GF-D8 (cell line): ENCODE data around the gene TTC34.
"Not testable (repeated sequence)": the region's sequence is repeated elsewhere in the genome, so short reads cannot be mapped to it uniquely, and the experiment has no call there.

Experiments
- DNase-seq: peaks from one replicate; lab custom pipeline; 2025; lab: John Stamatoyannopoulos, UW

The TTC34 gene

DNA sequence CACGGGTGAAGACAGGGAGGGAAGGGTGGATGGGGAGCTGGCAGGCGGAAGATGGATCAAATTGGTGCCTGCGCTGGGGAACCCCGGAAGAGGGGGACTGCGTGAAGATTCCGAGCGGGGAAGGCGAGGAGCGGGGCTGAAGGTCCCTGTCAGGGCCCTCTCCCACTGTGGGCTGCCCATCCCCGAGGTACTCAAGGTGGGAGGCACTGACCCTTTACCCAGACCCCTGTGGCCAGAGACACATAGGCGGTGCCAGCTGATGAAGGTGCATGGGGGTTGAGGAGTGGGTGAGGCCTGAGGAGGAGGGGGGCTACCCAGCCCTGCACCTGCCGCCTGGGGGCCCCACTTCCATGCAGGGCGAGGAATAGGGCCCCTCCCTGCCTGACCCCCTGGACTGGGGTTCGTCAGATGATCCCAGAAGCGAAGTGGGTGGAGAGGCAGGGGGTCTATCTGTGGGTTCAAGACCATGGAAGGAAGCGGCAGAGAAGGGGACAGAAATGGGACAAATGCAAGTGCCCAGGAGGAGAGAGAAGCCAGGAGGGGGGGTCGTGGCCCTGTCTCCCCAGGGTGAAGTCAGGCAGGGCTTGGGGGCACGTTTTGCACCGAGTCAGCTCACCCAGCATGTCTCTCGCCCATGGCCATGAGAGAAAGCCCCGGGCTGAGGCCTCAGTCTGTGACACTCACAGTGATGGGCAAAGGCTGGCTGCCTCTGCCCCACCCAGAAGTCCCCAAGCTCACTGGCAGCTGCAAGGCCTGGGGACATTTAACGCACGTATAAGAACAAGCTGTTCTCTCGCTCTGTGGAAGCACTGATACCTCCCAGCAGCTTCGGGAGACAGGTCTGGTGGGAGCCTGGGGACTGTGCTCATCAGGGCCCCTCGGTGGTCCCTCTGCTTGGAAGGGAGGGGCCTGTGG lies 161.6 kb downstream of the TTC34 start:
- no peak for DNase-seq

DNA sequence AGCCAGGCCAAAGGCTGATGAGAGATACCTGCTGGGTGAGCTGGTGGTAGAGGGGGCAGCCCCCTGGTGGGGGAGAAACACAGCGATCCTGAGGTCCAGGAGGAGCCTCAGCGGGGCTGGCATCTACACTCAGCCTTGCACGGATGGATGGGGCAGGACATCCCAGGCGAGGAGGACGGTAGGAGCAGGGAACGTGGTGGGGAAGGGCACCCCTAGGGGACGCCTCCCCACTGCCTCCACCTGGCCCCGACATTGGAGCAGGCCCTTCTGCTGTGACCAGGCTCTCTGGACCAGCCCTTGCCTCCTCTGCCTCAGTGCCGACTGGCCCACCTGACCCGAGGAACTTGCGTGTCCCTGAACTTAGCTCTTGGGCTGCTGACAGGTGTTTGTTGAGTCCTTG lies 162.3 kb downstream of the TTC34 start:
- no peak for DNase-seq

GRCh38 chr1:2638466-2639115 lies 162.9 kb downstream of the TTC34 start:
- DNase-seq = no peak

- DNase-seq = no peak
These were observed 163.9 kb downstream of the TTC34 start for GRCh38 chr1:2637442-2638145.

GRCh38 chr1:2636733-2637132 lies 164.8 kb downstream of the TTC34 start:
- DNase-seq = no peak

- DNase-seq = no peak
These were observed 166.0 kb downstream of the TTC34 start for GRCh38 chr1:2635361-2636010.

DNA sequence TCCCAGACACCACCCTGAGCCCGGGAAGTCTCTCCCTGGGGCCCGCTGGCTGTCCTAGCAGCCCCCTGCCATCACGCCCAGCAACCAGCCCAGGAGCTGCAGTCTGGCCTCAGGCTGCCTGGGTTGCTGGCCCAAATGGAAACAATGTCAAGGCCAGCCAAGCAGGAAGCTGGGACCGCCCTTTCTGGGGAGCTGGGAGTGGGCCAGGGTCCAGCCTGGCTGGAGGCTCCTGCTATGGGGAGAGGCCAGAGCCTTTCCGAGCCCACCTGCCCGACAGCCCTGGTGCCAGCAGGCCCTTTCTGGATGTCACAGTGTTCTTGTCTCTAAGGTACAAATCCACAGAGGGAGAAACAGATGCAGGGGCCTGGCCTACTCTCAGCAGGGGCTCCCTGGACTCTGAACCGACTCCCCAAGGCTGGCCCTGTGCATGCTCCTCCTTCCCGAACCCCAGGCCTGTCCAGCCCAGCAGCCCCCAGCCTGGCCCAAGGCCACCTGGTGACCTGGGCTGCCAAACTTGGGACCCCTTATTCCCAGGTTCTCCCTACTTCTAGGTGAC lies 167.5 kb downstream of the TTC34 start:
- DNase-seq = no peak

GRCh38 chr1:2633366-2633935 lies 168.0 kb downstream of the TTC34 start:
- DNase-seq = no peak

DNA sequence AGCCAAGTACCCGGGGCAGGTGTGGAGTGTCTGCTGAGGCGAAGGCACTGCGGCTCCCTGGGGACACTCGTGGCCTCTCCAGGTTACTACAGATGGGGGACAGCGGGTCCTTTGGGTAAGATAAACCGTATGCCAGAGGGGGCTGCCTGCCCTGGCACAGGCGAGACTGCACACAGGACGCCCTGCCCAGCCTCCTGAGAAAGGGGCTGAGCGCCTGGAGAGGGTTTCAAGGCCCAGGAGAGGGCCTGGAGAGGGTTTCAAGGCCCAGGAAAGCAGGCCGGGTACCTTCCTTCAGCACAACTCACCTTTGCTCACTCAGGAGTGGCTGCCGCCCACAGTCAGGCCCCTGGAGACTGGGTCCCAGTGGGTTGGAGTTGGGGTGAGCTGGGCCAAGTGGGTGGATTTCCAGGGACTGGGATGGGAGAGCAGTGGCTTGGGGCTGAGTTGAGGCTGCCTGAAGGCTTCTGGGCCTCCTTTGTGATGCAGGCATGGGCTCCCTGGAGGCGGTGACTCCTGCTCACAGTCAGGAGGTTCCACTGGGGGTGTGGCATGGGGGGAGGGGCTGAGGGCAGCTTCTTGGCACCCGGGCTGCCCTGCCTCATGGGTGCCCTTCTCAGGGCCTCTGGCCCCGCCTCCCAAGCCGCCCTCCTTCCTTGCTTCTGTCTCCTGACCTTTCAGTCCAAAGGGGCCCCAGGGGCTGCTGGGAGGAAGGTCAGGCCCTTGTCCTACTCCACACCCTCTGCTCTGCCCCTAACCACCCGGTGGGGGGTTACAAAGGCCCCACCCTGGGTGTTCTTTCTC lies 168.7 kb downstream of the TTC34 start, which contains the start of gene MMEL1:
Gene MMEL1 (minus strand): TSS at position 456 of the 801 bp plus-strand sequence. CDS start 3,532 bp downstream, outside the sequence.
- no peak for DNase-seq

DNA sequence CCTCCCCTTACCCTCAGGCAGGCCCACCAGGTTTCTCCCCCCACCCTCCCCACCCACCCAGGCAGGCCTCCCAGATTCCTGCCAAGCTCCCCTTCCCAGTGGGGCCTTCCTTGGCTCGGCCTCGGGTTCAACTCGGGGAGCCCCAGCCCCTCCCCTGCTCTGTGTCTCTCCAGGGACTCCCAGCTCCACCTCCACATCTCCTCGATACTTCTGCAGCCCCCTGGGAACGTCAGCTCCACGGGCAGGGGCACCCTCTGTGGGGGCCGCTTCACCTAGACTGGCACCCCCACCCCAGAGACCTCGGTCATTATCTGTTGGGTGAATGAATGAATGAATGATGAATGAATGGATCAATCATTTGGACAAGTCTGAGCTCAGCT lies 169.5 kb downstream of the TTC34 start:
- no peak for DNase-seq

DNA sequence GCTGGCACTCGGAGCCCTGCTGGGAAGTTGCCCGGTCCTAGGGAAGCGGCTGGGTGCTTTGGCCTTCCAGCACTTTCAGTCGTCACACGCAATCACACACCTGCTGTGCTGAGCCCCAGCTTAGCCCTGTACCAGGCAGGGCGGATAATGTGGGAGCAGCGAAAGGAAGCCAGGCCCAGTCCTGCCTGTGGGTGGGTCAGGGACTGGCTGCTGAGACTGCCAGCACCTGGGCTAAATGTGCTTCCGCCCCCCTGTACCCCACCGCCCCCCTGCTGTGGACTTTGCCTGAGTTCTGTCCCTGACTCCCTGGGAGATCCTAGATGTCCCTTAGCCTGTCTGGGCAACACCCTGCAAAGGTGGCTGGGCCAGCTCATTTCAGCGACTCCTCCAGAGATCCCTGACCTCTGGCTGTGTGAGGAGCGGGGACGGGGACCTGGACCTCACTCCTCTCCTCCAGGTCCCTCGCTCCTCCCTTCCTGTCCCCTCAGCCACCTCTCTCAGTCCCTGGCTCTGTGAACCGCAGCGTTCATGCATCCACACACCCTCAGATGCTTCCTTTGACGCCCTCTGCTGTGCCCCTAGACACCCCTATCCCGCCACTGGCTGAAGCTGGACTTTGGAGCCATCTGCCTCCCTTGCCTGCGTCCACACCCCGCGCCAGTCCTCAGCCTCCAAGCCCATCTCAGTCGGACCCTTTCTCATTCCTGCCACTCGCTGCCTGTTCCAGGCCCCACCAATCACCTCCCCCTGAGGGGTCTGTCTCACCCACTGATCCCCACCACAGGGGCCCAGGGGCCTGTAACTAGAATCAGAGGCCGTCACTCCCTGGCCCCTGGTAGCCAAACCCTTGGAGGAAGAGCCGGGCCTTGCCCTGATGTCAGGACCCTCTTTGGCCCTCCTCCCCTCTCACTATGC lies 170.1 kb downstream of the TTC34 start:
- no peak for DNase-seq

- no peak for DNase-seq
These were observed 170.9 kb downstream of the TTC34 start for GRCh38 chr1:2630498-2631135.

DNA sequence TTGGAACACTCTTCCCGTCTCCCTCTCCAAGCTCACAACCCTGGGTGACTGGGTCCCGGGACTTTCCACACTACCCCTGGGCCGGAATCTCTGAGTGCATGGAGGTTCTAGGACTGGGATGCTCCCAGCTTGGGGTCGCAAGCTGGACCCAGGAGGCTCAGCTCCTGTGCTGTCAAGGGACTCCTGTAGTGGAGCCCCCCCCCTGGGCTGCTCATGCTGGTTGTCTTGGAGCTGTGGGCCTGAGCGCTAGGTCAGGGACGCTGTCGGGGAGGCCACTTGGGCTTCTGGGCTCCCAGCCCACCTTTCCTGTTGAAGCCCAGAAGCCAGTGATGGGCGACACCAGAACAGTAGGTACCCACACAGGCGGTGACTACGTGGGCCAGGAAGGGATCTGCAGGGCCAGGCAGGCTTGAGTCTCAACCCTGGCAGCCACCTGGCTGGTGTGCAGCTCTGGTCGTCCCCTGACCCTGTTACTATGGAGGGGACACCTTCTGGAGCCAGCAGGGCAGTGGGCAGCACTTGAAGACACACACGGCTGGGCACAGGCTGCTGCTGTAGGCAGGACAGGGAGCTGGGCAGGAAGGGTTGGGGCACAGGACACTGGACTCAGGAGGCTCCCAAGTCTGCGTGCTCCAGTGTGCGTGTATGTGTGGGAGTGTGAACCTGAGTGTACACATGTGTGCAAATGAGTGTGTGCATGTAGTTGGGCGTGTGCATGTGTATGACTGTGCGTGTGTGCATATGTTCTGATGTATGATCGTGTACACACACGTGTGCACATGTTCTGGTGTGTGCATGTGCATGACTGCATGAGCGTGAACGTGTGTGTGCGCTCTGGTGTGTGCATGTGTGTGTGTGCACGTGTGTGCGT lies 171.6 kb downstream of the TTC34 start:
- DNase-seq = no peak

- no peak for DNase-seq
These were observed 172.4 kb downstream of the TTC34 start for GRCh38 chr1:2628933-2629626.

DNA sequence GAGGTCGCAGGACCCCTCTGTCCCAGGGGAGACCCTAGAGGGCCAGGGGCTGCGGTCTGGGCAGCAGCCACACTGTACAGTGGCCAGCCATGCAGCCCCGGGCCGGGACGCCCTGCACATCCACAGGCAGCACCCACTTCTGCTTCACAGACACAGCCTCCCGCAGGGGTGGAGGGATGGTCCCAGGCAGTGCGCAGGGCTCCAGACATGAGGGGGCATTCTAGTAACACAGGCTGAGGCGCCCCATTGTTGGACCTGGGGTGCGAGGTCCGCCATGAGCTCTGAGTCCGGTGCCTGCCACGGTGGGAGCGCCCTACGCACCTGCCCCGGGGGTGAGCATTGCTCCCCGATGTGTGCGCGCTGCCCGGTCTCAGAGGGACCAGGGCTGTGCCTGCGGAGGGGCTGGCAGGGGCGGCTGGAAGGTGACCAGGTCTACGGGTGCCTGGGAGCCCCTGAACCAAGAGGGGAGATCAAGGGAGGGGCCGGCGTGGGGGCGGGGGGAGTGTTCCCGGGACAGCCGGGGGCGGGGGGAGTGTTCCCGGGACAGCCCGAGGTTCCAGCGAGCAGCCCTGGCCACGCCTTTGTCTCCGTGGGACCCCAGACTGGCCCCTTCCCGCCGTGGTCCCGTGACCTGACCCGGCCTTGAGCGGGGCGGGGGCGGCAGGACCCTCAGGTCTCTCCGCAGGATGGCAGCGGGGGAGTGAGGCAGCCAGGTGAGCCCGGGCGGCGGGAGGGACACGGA lies 173.1 kb downstream of the TTC34 start:
- no peak for DNase-seq

DNA sequence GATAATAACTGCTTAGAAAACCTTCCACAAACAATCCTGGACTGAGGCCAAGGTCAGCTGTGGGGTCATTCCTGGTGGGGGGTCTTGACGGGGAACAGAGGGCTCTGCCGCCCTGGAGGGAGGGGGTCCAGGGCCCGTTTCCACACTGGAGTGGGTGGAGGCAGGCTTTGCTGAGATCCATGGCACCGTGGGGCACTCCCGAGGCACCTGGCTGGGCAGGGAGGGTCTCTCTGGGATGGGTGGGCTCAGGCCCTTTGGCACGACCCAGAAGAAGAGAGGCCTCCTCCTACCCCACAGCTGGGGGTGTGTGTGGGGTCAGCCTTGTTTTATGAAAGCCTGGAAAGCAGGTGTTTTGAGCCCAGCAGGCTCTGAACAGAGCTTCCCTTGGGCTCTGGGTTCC lies 173.7 kb downstream of the TTC34 start:
- DNase-seq = no peak

DNA sequence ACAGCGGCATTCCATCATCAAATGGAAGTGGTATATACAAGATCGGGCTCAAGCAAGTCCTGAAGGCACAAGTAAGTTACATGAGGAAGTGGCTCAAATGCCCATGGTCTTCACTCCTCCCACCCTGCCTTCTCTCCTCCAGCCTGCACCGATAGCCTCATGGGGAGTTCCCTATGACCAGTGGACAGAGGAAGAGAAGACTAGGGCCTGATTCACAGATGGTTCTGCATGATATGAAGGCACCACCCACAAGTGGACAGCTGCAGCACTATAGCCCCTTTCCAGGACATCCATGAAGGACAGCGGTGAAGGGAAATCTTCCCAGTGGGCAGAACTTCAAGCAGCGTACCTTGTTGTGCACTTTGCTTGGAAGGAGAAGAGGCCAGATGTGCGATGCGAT lies 175.7 kb downstream of the TTC34 start:
- not testable (repeated sequence) for DNase-seq
